ENCODE measurements around the gene CELSR1.

Gene CELSR1

DNA sequence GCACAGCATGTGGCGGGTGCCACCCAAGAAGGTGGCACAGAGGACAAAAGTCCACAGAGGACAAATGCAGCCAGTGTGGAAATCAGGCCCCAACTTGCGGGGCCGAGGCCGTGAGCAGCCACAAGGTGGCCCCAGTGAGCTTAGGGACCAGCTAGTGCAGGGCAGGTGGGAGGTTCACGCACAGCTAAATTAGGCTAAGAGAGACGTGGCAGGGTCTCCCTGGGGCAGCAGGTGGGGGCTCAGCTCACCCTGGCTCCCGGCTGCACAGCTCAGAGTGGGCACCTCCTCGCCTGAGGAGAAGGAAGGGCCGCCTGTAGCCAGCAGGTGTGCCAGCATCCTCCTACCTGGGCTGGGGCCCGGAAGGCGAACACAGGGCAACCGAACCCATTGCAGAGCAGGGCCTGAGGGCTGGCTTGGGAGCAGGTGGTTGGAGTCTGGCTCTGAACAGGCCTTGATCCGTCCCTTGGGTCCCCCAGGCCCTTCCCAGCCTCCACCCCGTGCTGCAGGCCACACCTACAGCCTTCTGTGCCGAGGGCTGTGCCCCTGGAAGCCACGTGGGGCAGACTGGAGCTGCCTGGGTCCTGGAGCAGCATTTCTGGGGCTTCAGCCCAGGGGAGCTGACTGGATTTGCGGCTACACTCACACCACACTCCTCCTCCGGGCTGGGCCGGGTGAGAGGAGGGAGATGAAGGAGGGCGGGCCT is 26.1 kb upstream of the CELSR1 start:
- peak; percentile 91 for ATAC-seq
- TF ChIP-seq, protein P1, sequence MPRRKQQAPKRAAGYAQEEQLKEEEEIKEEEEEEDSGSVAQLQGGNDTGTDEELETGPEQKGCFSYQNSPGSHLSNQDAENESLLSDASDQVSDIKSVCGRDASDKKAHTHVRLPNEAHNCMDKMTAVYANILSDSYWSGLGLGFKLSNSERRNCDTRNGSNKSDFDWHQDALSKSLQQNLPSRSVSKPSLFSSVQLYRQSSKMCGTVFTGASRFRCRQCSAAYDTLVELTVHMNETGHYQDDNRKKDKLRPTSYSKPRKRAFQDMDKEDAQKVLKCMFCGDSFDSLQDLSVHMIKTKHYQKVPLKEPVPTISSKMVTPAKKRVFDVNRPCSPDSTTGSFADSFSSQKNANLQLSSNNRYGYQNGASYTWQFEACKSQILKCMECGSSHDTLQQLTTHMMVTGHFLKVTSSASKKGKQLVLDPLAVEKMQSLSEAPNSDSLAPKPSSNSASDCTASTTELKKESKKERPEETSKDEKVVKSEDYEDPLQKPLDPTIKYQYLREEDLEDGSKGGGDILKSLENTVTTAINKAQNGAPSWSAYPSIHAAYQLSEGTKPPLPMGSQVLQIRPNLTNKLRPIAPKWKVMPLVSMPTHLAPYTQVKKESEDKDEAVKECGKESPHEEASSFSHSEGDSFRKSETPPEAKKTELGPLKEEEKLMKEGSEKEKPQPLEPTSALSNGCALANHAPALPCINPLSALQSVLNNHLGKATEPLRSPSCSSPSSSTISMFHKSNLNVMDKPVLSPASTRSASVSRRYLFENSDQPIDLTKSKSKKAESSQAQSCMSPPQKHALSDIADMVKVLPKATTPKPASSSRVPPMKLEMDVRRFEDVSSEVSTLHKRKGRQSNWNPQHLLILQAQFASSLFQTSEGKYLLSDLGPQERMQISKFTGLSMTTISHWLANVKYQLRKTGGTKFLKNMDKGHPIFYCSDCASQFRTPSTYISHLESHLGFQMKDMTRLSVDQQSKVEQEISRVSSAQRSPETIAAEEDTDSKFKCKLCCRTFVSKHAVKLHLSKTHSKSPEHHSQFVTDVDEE (CRISPR knock-in tag; IDR thresholded peaks at IDR 0.05), result no peak
- no peak for TF ChIP-seq TOX (CRISPR knock-in tag; IDR thresholded peaks at IDR 0.05; ENCODE audit: borderline replicate concordance)
- no peak for TF ChIP-seq PPARA (CRISPR knock-in tag; IDR thresholded peaks at IDR 0.05; ENCODE audit: borderline replicate concordance)
- TF ChIP-seq SNAI2 (CRISPR knock-in tag; IDR thresholded peaks at IDR 0.05), result no peak
- no peak for TF ChIP-seq ARNTL (CRISPR knock-in tag; IDR thresholded peaks at IDR 0.05; ENCODE audit: borderline replicate concordance, low read depth)
- TF ChIP-seq ZFP30 (CRISPR knock-in tag; IDR thresholded peaks at IDR 0.05), result no peak
- TF ChIP-seq OSR1 (CRISPR knock-in tag; IDR thresholded peaks at IDR 0.05), result no peak
- TF ChIP-seq RARB (CRISPR knock-in tag; IDR thresholded peaks at IDR 0.05), result no peak
- no peak for TF ChIP-seq CSDC2 (CRISPR knock-in tag; IDR thresholded peaks at IDR 0.05)
- TF ChIP-seq, protein P2, sequence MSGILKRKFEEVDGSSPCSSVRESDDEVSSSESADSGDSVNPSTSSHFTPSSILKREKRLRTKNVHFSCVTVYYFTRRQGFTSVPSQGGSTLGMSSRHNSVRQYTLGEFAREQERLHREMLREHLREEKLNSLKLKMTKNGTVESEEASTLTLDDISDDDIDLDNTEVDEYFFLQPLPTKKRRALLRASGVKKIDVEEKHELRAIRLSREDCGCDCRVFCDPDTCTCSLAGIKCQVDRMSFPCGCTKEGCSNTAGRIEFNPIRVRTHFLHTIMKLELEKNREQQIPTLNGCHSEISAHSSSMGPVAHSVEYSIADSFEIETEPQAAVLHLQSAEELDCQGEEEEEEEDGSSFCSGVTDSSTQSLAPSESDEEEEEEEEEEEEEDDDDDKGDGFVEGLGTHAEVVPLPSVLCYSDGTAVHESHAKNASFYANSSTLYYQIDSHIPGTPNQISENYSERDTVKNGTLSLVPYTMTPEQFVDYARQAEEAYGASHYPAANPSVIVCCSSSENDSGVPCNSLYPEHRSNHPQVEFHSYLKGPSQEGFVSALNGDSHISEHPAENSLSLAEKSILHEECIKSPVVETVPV (CRISPR knock-in tag; IDR thresholded peaks at IDR 0.05), result no peak
- no peak for TF ChIP-seq TCF4 (CRISPR knock-in tag; IDR thresholded peaks at IDR 0.05; ENCODE audit: borderline replicate concordance)
- TF ChIP-seq ZC3H10 (CRISPR knock-in tag; IDR thresholded peaks at IDR 0.05), result no peak
- TF ChIP-seq, protein P3, sequence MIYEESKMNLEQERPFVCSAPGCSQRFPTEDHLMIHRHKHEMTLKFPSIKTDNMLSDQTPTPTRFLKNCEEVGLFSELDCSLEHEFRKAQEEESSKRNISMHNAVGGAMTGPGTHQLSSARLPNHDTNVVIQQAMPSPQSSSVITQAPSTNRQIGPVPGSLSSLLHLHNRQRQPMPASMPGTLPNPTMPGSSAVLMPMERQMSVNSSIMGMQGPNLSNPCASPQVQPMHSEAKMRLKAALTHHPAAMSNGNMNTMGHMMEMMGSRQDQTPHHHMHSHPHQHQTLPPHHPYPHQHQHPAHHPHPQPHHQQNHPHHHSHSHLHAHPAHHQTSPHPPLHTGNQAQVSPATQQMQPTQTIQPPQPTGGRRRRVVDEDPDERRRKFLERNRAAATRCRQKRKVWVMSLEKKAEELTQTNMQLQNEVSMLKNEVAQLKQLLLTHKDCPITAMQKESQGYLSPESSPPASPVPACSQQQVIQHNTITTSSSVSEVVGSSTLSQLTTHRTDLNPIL (CRISPR knock-in tag; IDR thresholded peaks at IDR 0.05; ENCODE audit: low read depth), result no peak
- TF ChIP-seq, protein P4, sequence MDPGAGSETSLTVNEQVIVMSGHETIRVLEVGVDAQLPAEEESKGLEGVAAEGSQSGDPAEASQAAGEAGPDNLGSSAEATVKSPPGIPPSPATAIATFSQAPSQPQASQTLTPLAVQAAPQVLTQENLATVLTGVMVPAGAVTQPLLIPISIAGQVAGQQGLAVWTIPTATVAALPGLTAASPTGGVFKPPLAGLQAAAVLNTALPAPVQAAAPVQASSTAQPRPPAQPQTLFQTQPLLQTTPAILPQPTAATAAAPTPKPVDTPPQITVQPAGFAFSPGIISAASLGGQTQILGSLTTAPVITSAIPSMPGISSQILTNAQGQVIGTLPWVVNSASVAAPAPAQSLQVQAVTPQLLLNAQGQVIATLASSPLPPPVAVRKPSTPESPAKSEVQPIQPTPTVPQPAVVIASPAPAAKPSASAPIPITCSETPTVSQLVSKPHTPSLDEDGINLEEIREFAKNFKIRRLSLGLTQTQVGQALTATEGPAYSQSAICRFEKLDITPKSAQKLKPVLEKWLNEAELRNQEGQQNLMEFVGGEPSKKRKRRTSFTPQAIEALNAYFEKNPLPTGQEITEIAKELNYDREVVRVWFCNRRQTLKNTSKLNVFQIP (CRISPR knock-in tag; IDR thresholded peaks at IDR 0.05; ENCODE audit: borderline replicate concordance, low read depth), result no peak

DNA sequence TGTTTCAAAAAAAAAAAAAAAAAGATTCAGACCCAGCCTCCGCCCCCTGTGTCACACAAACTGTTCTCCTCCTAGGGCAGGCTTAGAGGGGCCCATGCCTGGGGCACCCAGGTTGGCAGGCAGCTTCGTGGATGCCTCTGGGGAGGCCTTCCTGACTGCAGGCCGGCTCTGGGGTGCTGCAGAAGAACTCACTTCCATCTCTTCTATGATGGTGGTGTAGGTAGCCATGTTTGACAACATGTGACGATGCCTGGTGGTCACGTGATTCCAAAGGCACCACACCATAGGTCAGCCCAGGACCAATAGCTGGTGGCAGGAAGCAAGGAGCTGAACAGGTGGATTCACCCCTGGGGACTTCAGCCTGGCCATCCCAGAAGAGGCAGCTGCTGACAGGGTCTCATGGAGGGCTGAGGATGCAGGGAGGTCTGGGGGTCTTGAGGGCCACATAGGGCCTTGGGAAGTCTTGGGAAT is 24.1 kb upstream of the CELSR1 start:
- ATAC-seq, result peak; percentile 61
- no peak for TF ChIP-seq CSDC2 (CRISPR knock-in tag; IDR thresholded peaks at IDR 0.05)
- no peak for TF ChIP-seq RARB (CRISPR knock-in tag; IDR thresholded peaks at IDR 0.05)
- TF ChIP-seq ISL1 (CRISPR knock-in tag; IDR thresholded peaks at IDR 0.05), result no peak
- TF ChIP-seq BACH2 (CRISPR knock-in tag; IDR thresholded peaks at IDR 0.05; ENCODE audit: borderline replicate concordance), result no peak
- TF ChIP-seq SNAI2 (CRISPR knock-in tag; IDR thresholded peaks at IDR 0.05), result no peak
- TF ChIP-seq ZC3H10 (CRISPR knock-in tag; IDR thresholded peaks at IDR 0.05), result no peak

GRCh38 chr22:46560696-46561295 is 23.4 kb upstream of the CELSR1 start:
- TF ChIP-seq ZNF8 (CRISPR knock-in tag; IDR thresholded peaks at IDR 0.05), result no peak
- TF ChIP-seq ZC3H10 (CRISPR knock-in tag; IDR thresholded peaks at IDR 0.05), result no peak
- no peak for TF ChIP-seq RARB (CRISPR knock-in tag; IDR thresholded peaks at IDR 0.05)
- no peak for TF ChIP-seq PATZ1 (CRISPR knock-in tag; IDR thresholded peaks at IDR 0.05; ENCODE audit: borderline replicate concordance)
- TF ChIP-seq ARNTL (CRISPR knock-in tag; IDR thresholded peaks at IDR 0.05; ENCODE audit: borderline replicate concordance, low read depth), result no peak
- no peak for TF ChIP-seq ZNF70 (CRISPR knock-in tag; IDR thresholded peaks at IDR 0.05)
- no peak for TF ChIP-seq ZFP30 (CRISPR knock-in tag; IDR thresholded peaks at IDR 0.05)
- TF ChIP-seq TOX (CRISPR knock-in tag; IDR thresholded peaks at IDR 0.05; ENCODE audit: borderline replicate concordance), result no peak
- TF ChIP-seq PPARA (CRISPR knock-in tag; IDR thresholded peaks at IDR 0.05; ENCODE audit: borderline replicate concordance), result no peak
- TF ChIP-seq ZFP3 (CRISPR knock-in tag; IDR thresholded peaks at IDR 0.05), result no peak
- TF ChIP-seq SNAI2 (CRISPR knock-in tag; IDR thresholded peaks at IDR 0.05), result no peak
- no peak for TF ChIP-seq ZNF565 (CRISPR knock-in tag; conservative IDR thresholded peaks at IDR 0.05; ENCODE audit: low read depth)
- TF ChIP-seq, protein P4 (CRISPR knock-in tag; IDR thresholded peaks at IDR 0.05; ENCODE audit: borderline replicate concordance, low read depth), result no peak
- TF ChIP-seq CSDC2 (CRISPR knock-in tag; IDR thresholded peaks at IDR 0.05), result no peak
- TF ChIP-seq, protein P3 (CRISPR knock-in tag; IDR thresholded peaks at IDR 0.05; ENCODE audit: low read depth), result no peak
- no peak for ATAC-seq
